Caco-2 (cell line): ENCODE measurements around the gene ZBED2. TPM values are rescaled to one million over a fixed set of nuclear protein-coding genes. Genes with fewer than 3 reads are reported as not detected.

Experiments
- BruUV-seq: library from RNA; stranded (reverse); fragments of 400-500 nt; replicated peaks from 2 replicates; lab custom pipeline; 2021; lab: Mats Ljungman, UMichigan
- CTCF ChIA-PET: fragments of 300-600 bp; sonication (Branson Sonifier 250); formaldehyde crosslinking; loops from one replicate; lab custom pipeline; 2022; ENCODE audit warnings: antibody characterized with exemption; lab: Charles Lee
- POLR2A ChIA-PET: fragments of 300-600 bp; sonication (Branson Sonifier 250); formaldehyde crosslinking; loops from one replicate; lab custom pipeline; 2022; ENCODE audit warnings: antibody characterized with exemption; lab: Charles Lee
- DNase-seq, 2 experiments: peaks; one replicate each; pipeline versions ENCODE4 v3.0.0 to v3.0.0-alpha.2; 2020 to 2022
- H3K27me3 ChIP-seq: replicated peaks from 2 replicates; pipeline ENCODE4 v1.6.0; 2011; ENCODE audit warnings: low read length; ENCODE audit not compliant: control insufficient read depth, insufficient read depth
- H3K36me3 ChIP-seq: 2 replicates; pipeline ENCODE4 v1.5.1; 2011; ENCODE audit warnings: low read length; ENCODE audit not compliant: control insufficient read depth, insufficient read depth
- H3K4me1 ChIP-seq: fragments of 250-450 bp; sonication (Bioruptor Pico); 2 replicates; pipeline ENCODE4 v1.5.1; 2020; ENCODE audit warnings: mild to moderate bottlenecking
- H3K4me3 ChIP-seq: 2 replicates; pipeline ENCODE4 v1.5.1; 2011; ENCODE audit warnings: low read depth, mild to moderate bottlenecking, control low read depth, low read length
- H3K9me3 ChIP-seq: fragments of 250-450 bp; sonication (Bioruptor Pico); 2 replicates; pipeline ENCODE4 v1.5.1; 2020; ENCODE audit warnings: mild to moderate bottlenecking, moderate library complexity
- H3K27ac Mint-ChIP-seq: one replicate; pipeline ENCODE4 v1.8.0; 2022; ENCODE audit warnings: mixed read lengths; ENCODE audit not compliant: unreplicated experiment
- H3K27me3 Mint-ChIP-seq: one replicate; pipeline ENCODE4 v1.8.0; 2022; ENCODE audit warnings: mixed read lengths; ENCODE audit not compliant: insufficient read depth, unreplicated experiment
- H3K36me3 Mint-ChIP-seq: one replicate; pipeline ENCODE4 v1.8.0; 2022; ENCODE audit warnings: mild to moderate bottlenecking, mixed read lengths; ENCODE audit not compliant: insufficient read depth, unreplicated experiment
- H3K4me1 Mint-ChIP-seq: one replicate; pipeline ENCODE4 v1.8.0; 2022; ENCODE audit warnings: low read depth, mixed read lengths; ENCODE audit not compliant: unreplicated experiment
- H3K4me3 Mint-ChIP-seq: one replicate; pipeline ENCODE4 v1.8.0; 2022; ENCODE audit warnings: mild to moderate bottlenecking, moderate library complexity, mixed read lengths; ENCODE audit not compliant: unreplicated experiment
- H3K9me3 Mint-ChIP-seq: one replicate; pipeline ENCODE4 v1.8.0; 2022; ENCODE audit warnings: mixed read lengths; ENCODE audit not compliant: unreplicated experiment
- CTCF ChIP-seq, 2 experiments: fragments of 200-600 bp in 1 of 2; IDR thresholded peaks; 1 replicate in 1 of 2; 2 replicates in 1 of 2; pipeline versions ENCODE4 v1.5.1 to v1.8.0; 2011 to 2022; ENCODE audit warnings: antibody characterized with exemption in 1 of 2, control low read depth in 1 of 2, inconsistent platforms in 1 of 2, low read depth in 1 of 2, low read length in 1 of 2, mild to moderate bottlenecking in 1 of 2, moderate library complexity in 1 of 2; ENCODE audit not compliant: insufficient read depth in 1 of 2, severe bottlenecking in 1 of 2, unreplicated experiment in 1 of 2
- intact Hi-C: fragments of 100-400 bp; cut with micrococcal nuclease; formaldehyde crosslinking; loops from one replicate; pipeline ENCODE4 v1.10.0; 2022; ENCODE audit not compliant: unreplicated experiment
- total RNA-seq: library from RNA; stranded (reverse); gene quantifications from 2 replicates; pipeline ENCODE4 v1.2.3, GENCODE V29; 2022

Gene ZBED2
- total RNA-seq, 1 experiment from 2014 or later, result 0.20 TPM

- Mint-ChIP-seq H3K4me1 (no peaks in the 10 kb centered on the region), H3K27ac (no peak overlapping the region), H3K27me3 (peaks cover 6% of the 10 kb centered on the region), H3K36me3 (no peaks in the 10 kb centered on the region), H3K9me3 (no peaks in the 10 kb centered on the region), H3K4me3 (no peak overlapping the region)
- CTCF ChIA-PET, result interaction anchor here (1.0 kb wide), 1 partner anchor 38 kb away, joined by 3 read pairs; no protein-coding TSS in a partner anchor
- BruUV-seq, result no TSS peak
- no peaks in the 10 kb centered on the region for H3K27me3 ChIP-seq
- no peaks in the 10 kb centered on the region for H3K36me3 ChIP-seq
- DNase-seq, result no peak
- H3K4me1 ChIP-seq, result no peaks in the 10 kb centered on the region
- TF ChIP-seq CTCF (IDR thresholded peaks at IDR 0.05; ENCODE audit: insufficient read depth in 1 of 2, low read depth in 1 of 2, low read length in 1 of 2, severe bottlenecking in 1 of 2, unreplicated experiment in 1 of 2), result no peak
- intact Hi-C loops, result no loop called here
- H3K9me3 ChIP-seq, result no peaks in the 10 kb centered on the region; the same call in 1 of the 2 replicates
- POLR2A ChIA-PET, result no interaction called here
- H3K4me3 ChIP-seq, result no peak overlapping the region
Observed at GRCh38 chr3:111615880-111616279, 20.7 kb upstream of the ZBED2 start.

DNA sequence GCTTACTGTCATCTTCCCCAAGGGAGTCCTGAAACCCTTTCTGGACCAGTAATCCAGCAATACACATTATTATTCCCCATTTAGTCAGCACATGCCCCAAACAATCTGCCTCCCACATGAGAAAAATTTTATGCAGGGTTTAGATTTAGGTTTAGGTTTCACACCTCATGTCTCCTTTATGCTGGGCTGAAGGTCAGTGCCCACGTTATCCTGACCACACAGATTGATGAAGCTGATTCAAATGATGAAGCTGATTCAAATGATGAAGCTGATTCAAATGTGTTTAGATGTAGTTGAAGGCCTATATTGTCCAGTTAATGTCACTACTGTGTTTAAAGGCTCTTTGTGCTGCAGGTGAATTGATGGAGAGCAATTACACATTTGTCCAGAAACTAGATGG, 18.1 kb upstream of the ZBED2 start:
- DNase-seq, result no peak
- H3K9me3 ChIP-seq, result no peaks in the 10 kb centered on the region; the same call in 1 of the 2 replicates
- Mint-ChIP-seq H3K36me3 (no peaks in the 10 kb centered on the region), H3K27me3 (peaks cover 6% of the 10 kb centered on the region), H3K27ac (no peak overlapping the region), H3K9me3 (no peaks in the 10 kb centered on the region), H3K4me1 (no peaks in the 10 kb centered on the region), H3K4me3 (no peak overlapping the region)
- no TSS peak for BruUV-seq
- POLR2A ChIA-PET, result no interaction called here
- no peak for TF ChIP-seq CTCF (IDR thresholded peaks at IDR 0.05; ENCODE audit: insufficient read depth in 1 of 2, low read depth in 1 of 2, low read length in 1 of 2, severe bottlenecking in 1 of 2, unreplicated experiment in 1 of 2)
- intact Hi-C loops, result no loop called here
- no peaks in the 10 kb centered on the region for H3K27me3 ChIP-seq
- CTCF ChIA-PET, result no interaction called here
- no peaks in the 10 kb centered on the region for H3K36me3 ChIP-seq
- H3K4me1 ChIP-seq, result no peaks in the 10 kb centered on the region
- H3K4me3 ChIP-seq, result no peak overlapping the region

GRCh38 chr3:111610612-111611054, 15.5 kb upstream of the ZBED2 start:
- CTCF ChIA-PET, result no interaction called here
- no peaks in the 10 kb centered on the region for H3K36me3 ChIP-seq
- DNase-seq, result no peak
- no peaks in the 10 kb centered on the region for H3K4me1 ChIP-seq
- no peak for TF ChIP-seq CTCF (IDR thresholded peaks at IDR 0.05; ENCODE audit: insufficient read depth in 1 of 2, low read depth in 1 of 2, low read length in 1 of 2, severe bottlenecking in 1 of 2, unreplicated experiment in 1 of 2)
- Mint-ChIP-seq H3K9me3 (no peaks in the 10 kb centered on the region), H3K4me1 (no peaks in the 10 kb centered on the region), H3K36me3 (no peaks in the 10 kb centered on the region), H3K27me3 (peaks cover 6% of the 10 kb centered on the region), H3K27ac (no peak overlapping the region), H3K4me3 (no peak overlapping the region)
- H3K9me3 ChIP-seq, result no peaks in the 10 kb centered on the region
- no peak overlapping the region for H3K4me3 ChIP-seq
- no TSS peak for BruUV-seq
- POLR2A ChIA-PET, result no interaction called here
- H3K27me3 ChIP-seq, result no peaks in the 10 kb centered on the region
- intact Hi-C loops, result no loop called here
